Right cardiac atrium (tissue), 5 donors: ENCODE data around the gene POU2F1. TPM values are rescaled to one million over a fixed set of nuclear protein-coding genes. Genes with fewer than 3 reads are reported as not detected.
A peak's percentile ranks its signal among the peaks of the same experiment; 100 is the strongest.

Experiments used
- ATAC-seq, 2 donors: fragments of 200-7000 bp; cut with Tn5 transposase; one replicate each; pipeline versions ENCODE4 v1.8.0 to v1.9.1; 2020; ENCODE audit warnings: moderate library complexity in 2 of 2, mild to moderate bottlenecking in 1 of 2
- DNase-seq, 3 donors: peaks; one replicate each; pipeline ENCODE4 v3.0.0-alpha.2; 2020
- H3K27ac ChIP-seq: one replicate; pipeline ENCODE4 v1.5.1; 2013; ENCODE audit warnings: mild to moderate bottlenecking, low read length, control low read depth, moderate library complexity
- H3K27me3 ChIP-seq: one replicate; pipeline ENCODE4 v1.6.1; 2013; ENCODE audit not compliant: control insufficient read depth, insufficient read depth
- H3K4me1 ChIP-seq: one replicate; pipeline ENCODE4 v1.6.1; 2013; ENCODE audit warnings: low read length; ENCODE audit not compliant: control insufficient read depth, insufficient read depth
- H3K4me3 ChIP-seq: one replicate; pipeline ENCODE4 v1.5.1; 2013; ENCODE audit warnings: low read length, control low read depth
- H3K9me3 ChIP-seq: one replicate; pipeline ENCODE4 v1.6.1; 2013; ENCODE audit warnings: low read length; ENCODE audit not compliant: control insufficient read depth
- WGBS: extraction: QIAGEN DNeasy Blood & Tissue Kit; methylation state at CpG from one replicate; pipeline ENCODE4 v1.1.7; 2013; 5-methylcytosine and 5-hydroxymethylcytosine counted together
- intact Hi-C, 4 donors: fragments of 100-400 bp; cut with DNase I; formaldehyde crosslinking; loops; one replicate each; pipeline versions ENCODE4 v1.11.0 to v1.14.0; 2022 to 2023
- long read RNA-seq, 4 donors: library from polyadenylated mRNA; unstranded; transcript quantifications; one replicate each; pipeline ENCODE4 v2.0.0, GENCODE V29; 2020 to 2021
- polyA plus RNA-seq: library from polyadenylated mRNA; stranded (reverse); fragments of 200-250 nt; gene quantifications from one replicate; pipeline ENCODE4 v1.2.3, GENCODE V29; 2013
- total RNA-seq, 4 donors: library from RNA; stranded (reverse); fragmentation: NEBNext Ultra II Directional; extraction: Animal tissue kit (Norgen Biotek cat#: 25700); gene quantifications; one replicate each; pipeline ENCODE4 v1.2.1, GENCODE V29; 2021
- donor health status: healthy with polysubstance abuse.
- donor health status: DM: no; HTN: yes; CAD: no.
- donor health status: DM: no; HTN: no; CAD: no.
- donor health status: DM: no; HTN: yes; CAD: no; lungs with severe emphysema.
- donor health status: DM: yes; HTN: yes; CAD: no.

The POU2F1 gene
- total RNA-seq (10 to 100 TPM in 2 of 4 donors, 1 to 10 TPM in 2; 8.9 to 12.5 (median 9.8) TPM), polyA plus RNA-seq (3.2 TPM)
- long read RNA-seq, donor 1, full-length matches to known transcripts, result 4 of 16 reads
- long read RNA-seq, donor 1, partial matches to known transcripts, result 7 of 16 reads
- long read RNA-seq, donor 1, other reads (novel, unspliced or antisense), result 5 of 16 reads
- long read RNA-seq, donor 2, full-length matches to known transcripts, result 1 of 1 reads
- long read RNA-seq, donor 2, partial matches to known transcripts, result 0 of 1 reads
- long read RNA-seq, donor 2, other reads (novel, unspliced or antisense), result 0 of 1 reads
- long read RNA-seq, donor 3, full-length matches to known transcripts, result 1 of 9 reads
- long read RNA-seq, donor 3, partial matches to known transcripts, result 4 of 9 reads
- long read RNA-seq, donor 3, other reads (novel, unspliced or antisense), result 4 of 9 reads
- long read RNA-seq, donor 4, partial matches to known transcripts, result 1 of 1 reads
- long read RNA-seq, donor 4, other reads (novel, unspliced or antisense), result 0 of 1 reads

DNA sequence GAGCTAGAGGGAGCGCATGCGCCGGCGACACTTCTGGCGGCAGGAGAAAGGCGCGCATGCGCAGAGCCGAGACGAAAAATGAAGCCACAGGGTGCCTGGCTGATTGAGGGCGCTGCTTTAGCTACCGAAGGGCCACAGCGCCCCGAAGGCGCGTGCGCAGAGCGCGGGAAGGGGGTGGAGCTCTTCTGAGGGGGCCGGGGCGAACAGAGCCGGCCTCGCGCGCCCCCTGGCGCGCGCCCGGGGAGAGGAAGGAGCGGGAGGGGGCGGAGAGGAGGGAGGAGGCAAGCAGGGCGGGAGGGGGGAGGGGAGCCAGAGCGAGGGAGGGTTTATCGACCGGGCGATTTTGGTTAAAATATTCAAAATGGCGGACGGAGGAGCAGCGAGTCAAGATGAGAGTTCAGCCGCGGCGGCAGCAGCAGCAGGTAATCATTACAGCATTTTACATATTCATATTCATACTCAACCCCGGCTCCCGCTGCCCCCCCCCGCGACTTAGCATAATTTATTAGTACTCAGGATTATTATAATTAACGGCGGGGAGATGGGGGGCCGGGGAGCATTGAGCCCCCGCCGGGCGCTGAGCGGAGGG, at the start of gene POU2F1:
TSS of gene POU2F1 (plus strand) at position 350 of the 589 bp plus-strand sequence. CDS start at position 362, 12 bp downstream.
- intact Hi-C loops, result no loop called here
- Histone ChIP-seq H3K4me1 (no peaks in the 10 kb centered on the region), H3K4me3 (peak within 1 kb of the TSS; percentile 100), H3K27ac (peak within 1 kb of the TSS; percentile 87), H3K9me3 (no peaks in the 10 kb centered on the region), H3K27me3 (no peaks in the 10 kb centered on the region)
- ATAC-seq, result peak; percentile 96
- peak; percentile 99 to 100 (median 100) for DNase-seq
- under 1% methylated on average over 53 of the region's 53 CpGs for WGBS

DNA sequence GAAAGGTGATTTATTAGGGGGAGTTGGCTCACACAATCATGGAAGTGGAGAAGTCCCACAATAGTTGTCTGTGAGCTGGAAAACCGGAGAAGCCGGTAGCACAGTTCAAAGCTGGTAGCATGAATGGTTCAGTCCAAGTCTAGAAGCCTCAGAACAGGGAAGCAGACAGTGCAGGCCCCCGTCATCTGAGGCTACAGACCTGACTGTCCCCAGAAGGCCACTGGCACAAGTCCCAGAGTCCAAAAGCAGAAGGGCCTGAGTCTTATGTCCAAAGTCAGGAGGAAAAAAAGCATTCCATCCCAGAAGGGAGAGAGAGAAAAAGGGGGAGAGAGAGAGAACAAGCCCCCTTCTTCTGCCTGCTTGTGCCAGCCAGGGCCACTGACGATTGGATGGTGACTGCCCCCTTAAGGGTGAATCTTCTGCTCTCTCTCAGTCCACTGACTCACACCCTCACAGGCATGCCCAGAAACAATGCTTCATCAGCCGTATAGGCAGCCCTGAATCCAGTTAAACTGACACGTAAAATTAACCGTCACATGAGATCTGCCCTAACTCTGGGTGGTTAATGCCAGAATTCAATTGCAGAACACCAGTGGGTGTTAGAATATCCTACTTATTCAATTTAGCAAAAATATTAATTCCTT, 49.3 kb upstream of the POU2F1 start:
- ATAC-seq, result peak; percentile 24 to 39
- intact Hi-C loops, result no loop called here
- WGBS, result 66% methylated on average over 7 of the region's 7 CpGs
- no peak overlapping the region for H3K4me3 ChIP-seq
- no peak overlapping the region for H3K27ac ChIP-seq
- H3K4me1 ChIP-seq, result no peaks in the 10 kb centered on the region
- H3K27me3 ChIP-seq, result no peaks in the 10 kb centered on the region
- DNase-seq, result peak in 1 of 3 donors; percentile 43
- peaks cover 2% of the 10 kb centered on the region for H3K9me3 ChIP-seq

DNA sequence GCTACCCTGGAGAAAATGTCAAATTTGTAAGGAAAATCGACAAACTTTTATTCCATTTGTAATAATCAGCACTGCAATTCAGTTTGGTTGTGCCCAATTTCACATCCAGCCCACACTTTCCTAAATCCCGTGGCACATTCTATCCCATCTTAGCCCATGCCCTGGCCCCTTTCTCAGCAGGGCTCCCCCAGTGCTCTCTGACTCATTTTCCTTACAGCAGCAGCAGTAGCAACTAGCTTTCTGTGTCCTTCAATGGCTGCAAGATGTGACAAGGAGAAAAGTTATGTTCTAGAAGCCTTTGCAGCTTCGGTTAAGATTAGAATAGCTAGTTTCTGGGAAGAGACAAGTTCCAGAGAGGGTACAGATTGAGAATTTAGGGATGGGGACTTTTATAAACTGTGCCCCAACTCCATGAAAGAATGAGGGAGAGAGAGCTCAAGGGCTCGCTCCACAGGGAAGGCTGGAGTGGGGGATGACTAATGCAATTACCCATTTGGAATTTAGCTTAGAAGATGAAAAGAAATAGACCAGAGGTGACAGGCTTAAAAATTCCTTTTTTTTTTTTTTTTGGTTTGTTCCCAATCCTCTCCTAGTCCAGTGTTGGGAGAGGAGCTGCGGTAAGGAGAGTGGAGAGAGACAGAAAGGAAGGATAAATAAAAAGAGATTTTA, 47.0 kb upstream of the POU2F1 start:
- H3K4me1 ChIP-seq, result no peaks in the 10 kb centered on the region
- 70% methylated on average over 5 of the region's 5 CpGs for WGBS
- ATAC-seq, result no peak
- H3K9me3 ChIP-seq, result peaks cover 2% of the 10 kb centered on the region
- no peak for DNase-seq
- no peak overlapping the region for H3K27ac ChIP-seq
- no peaks in the 10 kb centered on the region for H3K27me3 ChIP-seq
- intact Hi-C loops, result no loop called here
- no peak overlapping the region for H3K4me3 ChIP-seq

DNA sequence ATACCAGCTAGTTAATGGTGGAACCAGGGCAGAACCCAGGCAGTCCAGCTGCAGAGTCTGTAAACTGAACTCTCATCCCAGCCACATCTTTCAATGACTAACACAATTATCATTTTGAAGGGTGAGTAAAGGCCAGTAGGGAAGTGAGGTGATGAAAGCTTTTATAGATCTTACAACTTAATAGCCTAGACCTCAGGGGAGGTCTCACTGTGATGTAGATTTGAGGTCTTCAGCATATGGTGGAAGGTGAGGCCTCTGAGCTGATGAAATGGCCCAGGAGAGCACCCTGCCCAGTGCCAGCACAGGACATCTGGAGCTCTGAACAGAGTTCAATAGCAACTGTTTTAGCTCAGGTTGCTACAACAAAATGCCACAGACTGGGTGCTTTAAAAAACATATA, 44.8 kb upstream of the POU2F1 start:
- H3K4me3 ChIP-seq, result no peak overlapping the region
- intact Hi-C loops, result no loop called here
- H3K27ac ChIP-seq, result no peak overlapping the region
- ATAC-seq (no peak), DNase-seq (no peak)
- no peaks in the 10 kb centered on the region for H3K4me1 ChIP-seq
- H3K27me3 ChIP-seq, result no peaks in the 10 kb centered on the region
- peaks cover 2% of the 10 kb centered on the region for H3K9me3 ChIP-seq

DNA sequence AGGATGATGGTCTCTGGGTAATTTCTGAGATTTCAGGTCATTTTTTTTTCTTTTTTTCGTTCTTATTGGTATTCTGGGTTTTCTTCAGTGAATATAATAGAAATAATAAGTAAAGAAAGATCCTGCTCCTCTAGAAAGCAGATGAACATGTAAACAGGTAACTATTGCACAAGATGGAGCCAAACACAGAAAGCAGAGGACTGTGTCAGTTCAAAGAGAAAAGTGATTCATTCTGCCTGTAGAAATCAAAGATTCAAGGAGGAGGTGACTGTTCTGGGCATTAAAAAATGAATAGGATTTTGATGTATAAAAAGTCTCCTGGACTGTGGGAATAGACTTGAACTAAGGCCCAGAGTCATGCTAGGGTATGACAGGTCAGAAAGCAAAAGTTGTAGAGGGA, 41.9 kb upstream of the POU2F1 start:
- intact Hi-C loops, result no loop called here

DNA sequence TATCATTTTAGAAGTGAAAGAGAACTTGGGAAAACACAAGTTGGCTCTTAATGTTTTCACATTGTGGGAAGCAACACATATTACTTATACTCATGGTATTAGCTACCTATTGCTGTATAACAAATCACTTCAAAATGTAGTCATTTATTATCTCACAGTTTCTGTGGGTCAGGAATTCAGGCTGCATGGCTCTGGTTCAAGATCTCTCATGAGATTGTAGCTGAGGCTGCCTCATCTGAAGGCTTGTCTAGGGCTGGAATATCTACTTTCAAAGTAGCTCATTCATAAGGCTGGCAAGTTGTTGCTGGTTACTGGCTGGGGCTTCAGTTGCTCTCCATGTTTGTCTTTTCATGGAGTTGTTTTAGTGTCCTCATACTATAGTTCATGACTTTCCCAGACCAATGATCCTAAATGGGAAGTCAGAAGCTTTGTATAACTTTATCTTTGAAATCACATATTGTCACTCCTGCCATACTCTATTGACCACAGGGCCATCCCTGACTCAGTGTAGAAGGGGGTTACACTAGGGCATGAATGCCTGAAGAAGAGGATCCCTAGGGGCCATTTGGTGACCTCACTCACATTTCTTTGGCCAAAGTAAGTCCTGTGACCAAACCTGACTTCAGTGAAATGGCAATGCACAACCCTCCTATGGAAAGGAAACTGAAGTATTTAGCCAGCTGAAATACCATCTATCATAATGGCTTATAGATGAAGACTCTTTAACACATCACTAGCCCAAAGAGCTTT, 37.9 kb upstream of the POU2F1 start:
- Histone ChIP-seq H3K9me3 (no peaks in the 10 kb centered on the region), H3K4me3 (no peak overlapping the region), H3K4me1 (no peaks in the 10 kb centered on the region), H3K27me3 (no peaks in the 10 kb centered on the region), H3K27ac (no peak overlapping the region)
- DNase-seq (no peak), ATAC-seq (no peak)
- intact Hi-C loops, result no loop called here

More for the DNA sequence above, 41.9 kb upstream of the POU2F1 start:
- DNase-seq (no peak), ATAC-seq (no peak)
- Histone ChIP-seq H3K9me3 (peaks cover 2% of the 10 kb centered on the region), H3K27ac (no peak overlapping the region), H3K4me3 (no peak overlapping the region), H3K4me1 (no peaks in the 10 kb centered on the region), H3K27me3 (no peaks in the 10 kb centered on the region)
- WGBS, result 0% methylated on average over 1 of the region's 1 CpG

DNA sequence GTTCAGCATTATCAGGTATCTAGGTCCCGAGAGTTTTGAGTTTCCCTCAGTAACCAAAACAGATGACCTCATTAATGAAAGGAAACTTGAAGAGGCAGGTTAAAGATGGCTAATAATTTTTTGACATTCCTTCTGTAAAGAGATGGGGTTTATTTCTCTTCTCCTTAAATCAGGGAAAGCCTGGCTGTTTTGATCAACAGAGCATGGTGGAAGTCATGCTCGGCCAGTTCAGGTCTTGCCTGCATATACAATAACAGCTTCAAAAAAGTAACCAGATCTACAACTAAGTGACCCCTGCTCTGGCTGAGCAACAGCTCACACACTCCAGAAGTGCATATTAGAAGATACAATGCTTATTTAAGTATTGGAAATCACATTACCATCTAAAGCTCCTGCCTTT, 36.6 kb upstream of the POU2F1 start:
- H3K4me3 ChIP-seq, result no peak overlapping the region
- no peaks in the 10 kb centered on the region for H3K27me3 ChIP-seq
- ATAC-seq (no peak), DNase-seq (no peak)
- intact Hi-C loops, result no loop called here
- no peaks in the 10 kb centered on the region for H3K9me3 ChIP-seq
- no peaks in the 10 kb centered on the region for H3K4me1 ChIP-seq
- no peak overlapping the region for H3K27ac ChIP-seq
- 79% methylated on average over 2 of the region's 2 CpGs for WGBS

DNA sequence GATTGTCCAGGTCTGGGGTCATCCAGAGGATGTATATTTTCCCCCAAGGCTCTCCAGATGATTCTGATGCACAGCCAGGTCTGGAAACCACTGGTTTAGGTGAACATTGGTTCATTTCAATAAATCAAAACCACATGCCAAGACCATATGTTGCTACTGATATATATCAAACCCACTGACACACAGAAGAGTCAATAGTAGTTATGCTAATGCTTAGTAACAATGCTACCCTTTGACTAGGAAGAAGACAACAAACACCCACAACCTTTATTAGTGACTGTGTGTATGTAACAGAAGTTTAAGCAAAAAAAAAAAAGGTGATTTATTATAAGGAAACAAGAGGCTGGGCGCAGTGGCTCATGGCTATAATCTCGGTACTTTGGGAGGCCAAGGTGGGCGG, 35.6 kb upstream of the POU2F1 start:
- no peak overlapping the region for H3K27ac ChIP-seq
- no peaks in the 10 kb centered on the region for H3K9me3 ChIP-seq
- H3K4me1 ChIP-seq, result no peaks in the 10 kb centered on the region
- intact Hi-C loops, result no loop called here
- H3K27me3 ChIP-seq, result no peaks in the 10 kb centered on the region
- H3K4me3 ChIP-seq, result no peak overlapping the region
- DNase-seq (no peak), ATAC-seq (no peak)
- 93% methylated on average over 3 of the region's 3 CpGs for WGBS

DNA sequence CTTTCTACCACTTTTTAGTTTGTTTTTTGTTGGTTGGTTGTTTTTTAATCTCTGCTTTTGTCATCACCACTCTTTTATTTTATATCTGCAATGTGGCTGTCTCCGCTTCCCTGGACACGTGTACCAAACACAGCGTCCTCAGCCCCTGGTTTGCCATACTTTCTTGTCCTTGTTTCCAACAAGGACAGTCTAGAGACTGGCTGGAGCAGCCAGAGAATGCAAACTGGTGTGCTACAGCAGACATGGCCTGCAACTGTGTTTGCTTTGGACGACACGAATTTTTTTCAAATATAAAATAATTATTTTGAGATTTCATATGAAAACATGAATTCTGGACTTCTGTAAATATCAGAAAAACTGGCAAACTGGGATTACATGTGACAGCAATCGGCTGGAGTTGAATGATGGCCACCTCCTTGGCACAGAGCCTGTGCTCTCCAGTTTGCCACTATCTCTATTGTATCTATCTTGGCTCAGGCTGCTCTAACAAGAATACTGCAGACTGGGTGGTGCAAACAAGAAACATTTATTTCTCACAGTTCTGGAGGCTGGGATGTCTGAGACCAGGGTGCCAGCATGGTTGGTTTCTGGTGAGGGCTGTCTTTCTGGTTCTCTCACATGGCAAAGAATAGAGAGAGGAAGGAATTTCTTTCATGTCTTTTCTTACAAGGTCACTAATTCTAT, 34.6 kb upstream of the POU2F1 start:
- Histone ChIP-seq H3K9me3 (no peaks in the 10 kb centered on the region), H3K4me3 (no peak overlapping the region), H3K4me1 (no peaks in the 10 kb centered on the region), H3K27me3 (no peaks in the 10 kb centered on the region), H3K27ac (no peak overlapping the region)
- ATAC-seq (peak in 1 of 2 donors; percentile 54), DNase-seq (no peak)
- intact Hi-C loops, result no loop called here
- WGBS, result 30% methylated on average over 6 of the region's 6 CpGs

DNA sequence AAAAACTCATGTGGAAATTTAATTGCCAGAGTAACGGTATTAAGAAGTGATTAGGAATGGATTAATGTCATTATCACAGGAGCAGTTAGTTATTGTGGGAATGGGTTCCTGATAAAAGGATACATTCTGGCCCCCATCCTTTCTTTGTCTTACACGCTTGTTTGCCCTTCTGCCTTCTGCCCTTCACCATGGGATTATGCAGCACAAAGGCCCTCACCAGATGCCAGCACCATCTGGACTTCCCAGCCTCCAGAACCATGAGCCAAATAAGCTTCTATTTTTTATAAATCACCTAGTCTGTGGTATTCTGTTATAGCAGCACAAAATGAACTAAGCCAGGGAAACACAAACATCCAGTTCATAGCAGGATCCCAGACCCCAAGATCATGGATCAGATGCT, 33.9 kb upstream of the POU2F1 start:
- ATAC-seq (no peak), DNase-seq (no peak)
- H3K4me3 ChIP-seq, result no peak overlapping the region
- H3K4me1 ChIP-seq, result no peaks in the 10 kb centered on the region
- no peaks in the 10 kb centered on the region for H3K9me3 ChIP-seq
- WGBS, result 76% methylated on average over 2 of the region's 2 CpGs
- intact Hi-C loops, result no loop called here
- no peaks in the 10 kb centered on the region for H3K27me3 ChIP-seq
- H3K27ac ChIP-seq, result no peak overlapping the region
